Right renal cortex interstitium (tissue), 3 donors: ENCODE results near the gene EFS. TPM values are rescaled to one million over a fixed set of nuclear protein-coding genes. Genes with fewer than 3 reads are reported as not detected.
"Not testable (repeated sequence)": the region's sequence is repeated elsewhere in the genome, so short reads cannot be mapped to it uniquely, and the experiment has no call there.

Experiments
- DNase-seq, 3 donors: peaks; one replicate each; pipeline ENCODE4 v3.0.0-alpha.2; 2013; ENCODE audit warnings: low read depth in 3 of 3, low spot score in 2 of 3
- polyA plus RNA-seq, 3 donors: library from polyadenylated mRNA; unstranded; fragments of 120-200 nt; gene quantifications; one replicate each; pipeline ENCODE4 v1.2.1, GENCODE V29; 2013; ENCODE audit not compliant: insufficient read length in 3 of 3

Gene EFS
- polyA plus RNA-seq = 10 to 100 TPM; 28.1 to 29.7 (median 29.5) TPM

GRCh38 chr14:23365036-23365731, at the start of gene EFS:
Gene EFS (minus strand): TSS chr14:23365172. CDS start chr14:23365025, 147 bp downstream.
- no peak for DNase-seq

GRCh38 chr14:23414254-23414653, 49.3 kb upstream of the EFS start:
- no peak for DNase-seq

GRCh38 chr14:23413681-23414080, 48.7 kb upstream of the EFS start:
- no peak for DNase-seq

GRCh38 chr14:23411563-23412525, 46.9 kb upstream of the EFS start:
- no peak for DNase-seq

GRCh38 chr14:23409966-23410635, 45.1 kb upstream of the EFS start:
- no peak for DNase-seq

GRCh38 chr14:23409475-23409874, 44.5 kb upstream of the EFS start:
- DNase-seq = no peak

GRCh38 chr14:23408307-23408630, 43.3 kb upstream of the EFS start:
- DNase-seq = no peak

- DNase-seq = no peak
Measured at GRCh38 chr14:23407516-23408306, 42.7 kb upstream of the EFS start, which contains the start of gene MYH6. Gene MYH6 (minus strand): TSS chr14:23408273. CDS start chr14:23407223, 1,050 bp downstream.

GRCh38 chr14:23406725-23407355, 41.9 kb upstream of the EFS start:
- DNase-seq = no peak

GRCh38 chr14:23406244-23406643, 41.3 kb upstream of the EFS start:
- DNase-seq = no peak

GRCh38 chr14:23405516-23406025, 40.6 kb upstream of the EFS start:
- DNase-seq = no peak

- DNase-seq = no peak
Measured at GRCh38 chr14:23405096-23405495, 40.1 kb upstream of the EFS start.

GRCh38 chr14:23404331-23404900, 39.4 kb upstream of the EFS start:
- no peak for DNase-seq

GRCh38 chr14:23403908-23404307, 38.9 kb upstream of the EFS start:
- DNase-seq = no peak

GRCh38 chr14:23403139-23403438, 38.1 kb upstream of the EFS start:
- no peak for DNase-seq

- DNase-seq = no peak
Measured at GRCh38 chr14:23402296-23403138, 37.5 kb upstream of the EFS start.

- no peak for DNase-seq
Measured at GRCh38 chr14:23401291-23401690, 36.3 kb upstream of the EFS start.

GRCh38 chr14:23400496-23401149, 35.7 kb upstream of the EFS start:
- DNase-seq = not testable (repeated sequence)
